GM10847 (cell line): ENCODE results near the gene OR51S1.

Experiments used
- POLR2A ChIP-seq: IDR thresholded peaks from 2 replicates; pipeline ENCODE4 v1.6.1; 2011; ENCODE audit not compliant: insufficient read length; ENCODE audit errors: extremely low read depth

OR51S1 gene

GRCh38 chr11:4826425-4826824 lies 22.6 kb downstream of the OR51S1 start:
- TF ChIP-seq POLR2A = no peak

GRCh38 chr11:4825132-4825531 lies 23.9 kb downstream of the OR51S1 start:
- TF ChIP-seq POLR2A = no peak

GRCh38 chr11:4821021-4821420 lies 28.0 kb downstream of the OR51S1 start, which contains the start of gene OR51F2:
OR51F2 (plus strand) TSS chr11:4821321; CDS start chr11:4821422, 101 bp downstream.
- no peak for TF ChIP-seq POLR2A

GRCh38 chr11:4809246-4809645 lies 39.8 kb downstream of the OR51S1 start:
- no peak for TF ChIP-seq POLR2A

- no peak for TF ChIP-seq POLR2A
Measured at GRCh38 chr11:4808476-4808875, 40.5 kb downstream of the OR51S1 start.

GRCh38 chr11:4804280-4804679 lies 44.7 kb downstream of the OR51S1 start, which contains the start of gene OR52R1:
OR52R1 (minus strand) TSS chr11:4804380; CDS start chr11:4804380, 0 bp downstream.
- no peak for TF ChIP-seq POLR2A

- TF ChIP-seq POLR2A = no peak
Measured at GRCh38 chr11:4798427-4799183, 50.4 kb downstream of the OR51S1 start.
